Measurements from ENCODE around the gene KIAA0319L.
"Not testable (repeated sequence)": the region's sequence is repeated elsewhere in the genome, so short reads cannot be mapped to it uniquely, and the experiment has no call there.

Gene KIAA0319L

GRCh38 chr1:35466120-35466519 lies 91.1 kb downstream of the KIAA0319L start:
- TF ChIP-seq CTCF (IDR thresholded peaks at IDR 0.05), result no peak
- no peak overlapping the region for H3K27ac ChIP-seq
- no peak overlapping the region for H3K4me3 ChIP-seq
- no peak for DNase-seq (ENCODE audit: low spot score)

GRCh38 chr1:35463749-35464148 lies 93.5 kb downstream of the KIAA0319L start:
- DNase-seq (ENCODE audit: low spot score); H3K4me3 ChIP-seq; H3K27ac ChIP-seq: not testable (repeated sequence)

DNA sequence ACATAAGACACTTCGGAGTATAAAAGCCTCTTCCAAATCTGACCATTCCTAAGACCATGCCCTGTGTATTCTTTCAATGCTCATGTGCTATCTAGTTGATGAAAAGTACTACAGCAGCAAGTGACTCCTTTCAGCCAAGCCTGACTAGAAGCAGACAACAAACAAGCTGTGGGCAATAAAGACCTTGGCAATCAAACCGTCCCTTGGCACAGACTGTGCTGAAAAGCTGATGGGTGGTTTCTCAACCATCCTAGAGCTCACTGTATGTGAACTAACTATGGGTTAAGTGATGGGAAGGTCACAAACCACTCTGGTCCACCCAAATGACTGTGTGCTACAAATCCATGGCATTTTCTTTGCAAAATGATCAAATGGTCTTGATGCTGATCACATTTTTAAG lies 94.0 kb downstream of the KIAA0319L start:
- Histone ChIP-seq H3K27ac (no peak overlapping the region), H3K4me3 (no peak overlapping the region)
- no peak for TF ChIP-seq CTCF (IDR thresholded peaks at IDR 0.05)
- DNase-seq (ENCODE audit: low spot score), result no peak

- H3K4me3 ChIP-seq, result no peak overlapping the region
- no peak overlapping the region for H3K27ac ChIP-seq
- DNase-seq (ENCODE audit: low spot score), result no peak
- TF ChIP-seq CTCF (IDR thresholded peaks at IDR 0.05), result no peak
These were observed 95.1 kb downstream of the KIAA0319L start for GRCh38 chr1:35461966-35462651.

- no peak for DNase-seq (ENCODE audit: low spot score)
- Histone ChIP-seq H3K27ac (no peak overlapping the region), H3K4me3 (no peak overlapping the region)
- no peak for TF ChIP-seq CTCF (IDR thresholded peaks at IDR 0.05)
These were observed 96.4 kb downstream of the KIAA0319L start for GRCh38 chr1:35460796-35461195.

DNA sequence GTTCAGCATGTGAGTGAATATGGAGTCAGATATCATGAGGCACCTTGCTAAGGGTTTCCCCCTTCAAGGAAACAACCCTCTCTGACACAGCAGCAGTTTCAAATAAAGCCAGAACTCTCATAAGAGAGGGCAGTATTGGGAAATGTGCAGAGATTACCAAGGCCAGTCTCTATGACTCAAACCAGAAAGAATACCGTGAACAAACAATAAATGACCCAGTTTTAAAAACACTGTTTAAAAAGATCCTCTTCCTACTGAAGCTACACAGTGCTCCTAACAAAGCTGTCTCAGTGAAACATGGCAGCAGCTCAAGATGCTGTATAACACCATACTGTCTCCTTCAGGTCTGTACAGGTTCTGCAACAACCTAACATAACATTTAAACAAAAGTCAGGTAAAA lies 102.6 kb downstream of the KIAA0319L start:
- Histone ChIP-seq H3K27ac (peak overlapping the region; percentile 24 to 61), H3K4me3 (no peak overlapping the region)
- TF ChIP-seq CTCF (IDR thresholded peaks at IDR 0.05), result no peak
- no peak for DNase-seq (ENCODE audit: low spot score)

- Histone ChIP-seq H3K27ac (peak overlapping the region; percentile 24 to 61), H3K4me3 (no peak overlapping the region)
- no peak for TF ChIP-seq CTCF (IDR thresholded peaks at IDR 0.05)
- DNase-seq (ENCODE audit: low spot score), result no peak
These were observed 103.0 kb downstream of the KIAA0319L start for GRCh38 chr1:35454176-35454575.

All from coronary artery (tissue), 2 donors.